OCI-LY3 (cell line): ENCODE data around the gene ITPA.

ENCODE experiments used
- EZH2phosphoT487 ChIP-seq: fragments of 200-600 bp; shearing (Covaris generic); IDR thresholded peaks from 2 replicates; pipeline ENCODE4 v1.6.1; 2018; ENCODE audit warnings: antibody characterized with exemption, mixed run types, low read depth
- TF ChIP-seq, protein P1 (sequence below): fragments of 200-600, 300-600 bp; sonication (generic); IDR thresholded peaks from 2 replicates; pipeline ENCODE4 v1.5.1; 2014; ENCODE audit warnings: antibody characterized with exemption, low read length, low read depth

DNA sequence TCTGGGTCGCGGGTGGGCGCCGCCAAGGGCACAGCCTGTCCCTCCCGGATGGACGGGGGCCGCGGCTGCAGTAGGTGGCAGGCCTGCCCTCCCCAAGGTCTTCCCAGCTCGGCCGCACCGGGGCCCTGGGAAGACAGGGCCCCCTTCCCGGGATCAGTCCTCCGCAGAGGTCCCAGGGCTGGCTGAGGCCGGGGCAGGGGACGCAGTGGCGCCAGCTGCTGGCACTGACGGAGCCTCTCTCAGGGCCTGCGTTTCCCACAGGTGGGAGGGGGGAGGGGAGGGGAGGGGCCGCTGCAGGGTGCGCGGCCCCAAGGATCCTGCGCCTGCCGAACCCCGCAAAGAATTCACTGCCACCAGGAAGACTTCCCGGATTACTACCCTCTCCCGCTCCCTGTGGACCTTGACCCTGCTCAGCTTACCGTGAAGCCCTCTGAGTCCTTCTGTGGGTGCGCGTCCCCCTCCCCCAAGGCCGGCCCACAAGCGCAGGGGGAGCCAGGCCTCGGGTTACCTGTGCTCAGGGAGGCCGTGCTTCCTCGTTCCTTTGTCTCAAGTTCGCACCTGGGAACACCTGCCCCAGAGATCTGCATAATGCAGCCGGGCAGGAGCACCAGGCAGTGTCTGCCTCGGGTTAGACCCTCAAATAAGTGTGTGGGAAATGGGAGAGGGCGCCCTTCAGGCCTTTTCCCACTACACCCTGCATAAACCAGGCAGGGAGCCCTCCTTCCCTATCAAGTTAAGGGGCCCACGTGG, 41.0 kb upstream of the ITPA start:
- TF ChIP-seq, protein P1, sequence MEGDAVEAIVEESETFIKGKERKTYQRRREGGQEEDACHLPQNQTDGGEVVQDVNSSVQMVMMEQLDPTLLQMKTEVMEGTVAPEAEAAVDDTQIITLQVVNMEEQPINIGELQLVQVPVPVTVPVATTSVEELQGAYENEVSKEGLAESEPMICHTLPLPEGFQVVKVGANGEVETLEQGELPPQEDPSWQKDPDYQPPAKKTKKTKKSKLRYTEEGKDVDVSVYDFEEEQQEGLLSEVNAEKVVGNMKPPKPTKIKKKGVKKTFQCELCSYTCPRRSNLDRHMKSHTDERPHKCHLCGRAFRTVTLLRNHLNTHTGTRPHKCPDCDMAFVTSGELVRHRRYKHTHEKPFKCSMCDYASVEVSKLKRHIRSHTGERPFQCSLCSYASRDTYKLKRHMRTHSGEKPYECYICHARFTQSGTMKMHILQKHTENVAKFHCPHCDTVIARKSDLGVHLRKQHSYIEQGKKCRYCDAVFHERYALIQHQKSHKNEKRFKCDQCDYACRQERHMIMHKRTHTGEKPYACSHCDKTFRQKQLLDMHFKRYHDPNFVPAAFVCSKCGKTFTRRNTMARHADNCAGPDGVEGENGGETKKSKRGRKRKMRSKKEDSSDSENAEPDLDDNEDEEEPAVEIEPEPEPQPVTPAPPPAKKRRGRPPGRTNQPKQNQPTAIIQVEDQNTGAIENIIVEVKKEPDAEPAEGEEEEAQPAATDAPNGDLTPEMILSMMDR: no peak
- TF ChIP-seq EZH2phosphoT487: no peak
